ENCODE data around the gene ATP5PO. TPM values are rescaled to one million over a fixed set of nuclear protein-coding genes. Genes with fewer than 3 reads are reported as not detected.

Gene ATP5PO
- total RNA-seq, 1 experiment from 2014 or later, result 190 TPM

DNA sequence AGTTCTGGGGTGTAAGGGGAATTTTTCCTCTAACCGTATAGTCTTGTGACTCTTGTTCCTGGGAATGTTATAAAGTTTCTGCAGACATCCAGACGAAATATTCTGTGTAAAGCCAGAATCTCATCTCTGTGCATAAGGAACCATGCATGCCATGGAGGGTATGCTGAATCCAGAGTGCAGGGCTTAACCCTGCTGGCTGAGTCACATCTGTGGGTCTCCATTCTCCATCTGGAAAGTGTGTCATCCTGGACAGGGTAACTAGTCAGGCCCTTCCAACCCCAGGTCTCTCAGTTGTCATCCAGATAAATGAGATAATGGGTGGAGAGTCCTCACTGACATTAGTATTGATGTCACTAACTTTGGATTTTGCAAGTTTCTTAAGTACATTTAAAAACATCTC lies 48.8 kb downstream of the ATP5PO start:
- no peak for DNase-seq (ENCODE audit: low read depth, low spot score)
- no peak overlapping the region for H3K4me3 ChIP-seq (ENCODE audit: low read depth in 2 of 2, low read length in 2 of 2)
- in situ Hi-C loops (cut with HindIII; ENCODE audit: low pct_unique_long_range_greater_than_20kb, low sequenced_read_pairs) (no loop called here), intact Hi-C loops (cut with micrococcal nuclease; ENCODE audit: unreplicated experiment) (no loop called here)
- H3K36me3 ChIP-seq (ENCODE audit: control insufficient read depth, insufficient read depth, low read length), result no peaks in the 10 kb centered on the region
- no peaks in the 10 kb centered on the region for H3K27me3 ChIP-seq (ENCODE audit: control insufficient read depth, insufficient read depth, low read length)
- H3K9me3 ChIP-seq (ENCODE audit: control insufficient read depth, insufficient read depth, low read depth, low read length), result no peaks in the 10 kb centered on the region
- no TSS peak for BruUV-seq (replicated peaks)
- ChIA-PET POLR2A (no interaction called here), CTCF (no interaction called here)
- H3K4me1 ChIP-seq (ENCODE audit: control insufficient read depth, insufficient read depth, low read length), result no peaks in the 10 kb centered on the region
- no peak overlapping the region for H3K27ac ChIP-seq (ENCODE audit: low read length)
- no peak for ATAC-seq
- TF ChIP-seq REST (IDR thresholded peaks at IDR 0.05; ENCODE audit: insufficient read depth in 1 of 2, low read depth in 2 of 2, low read length in 1 of 2) (no peak), CTCF (IDR thresholded peaks at IDR 0.05) (no peak), TCF7L2 (IDR thresholded peaks at IDR 0.05; ENCODE audit: low read depth, low read length) (no peak), POLR2AphosphoS5 (IDR thresholded peaks at IDR 0.05; ENCODE audit: low read depth, low read length) (no peak), SIN3A (IDR thresholded peaks at IDR 0.05; ENCODE audit: borderline replicate concordance, insufficient read depth, low read depth, low read length) (no peak)

GRCh38 chr21:33865996-33866575 lies 49.5 kb downstream of the ATP5PO start:
- H3K4me1 ChIP-seq (ENCODE audit: control insufficient read depth, insufficient read depth, low read length), result no peaks in the 10 kb centered on the region
- intact Hi-C loops (cut with micrococcal nuclease; ENCODE audit: unreplicated experiment) (no loop called here), in situ Hi-C loops (cut with HindIII; ENCODE audit: low pct_unique_long_range_greater_than_20kb, low sequenced_read_pairs) (no loop called here)
- ATAC-seq (no peak), DNase-seq (ENCODE audit: low read depth, low spot score) (no peak)
- ChIA-PET CTCF (no interaction called here), POLR2A (no interaction called here)
- TF ChIP-seq REST (IDR thresholded peaks at IDR 0.05; ENCODE audit: insufficient read depth in 1 of 2, low read depth in 2 of 2, low read length in 1 of 2) (no peak), CTCF (IDR thresholded peaks at IDR 0.05) (no peak), TCF7L2 (IDR thresholded peaks at IDR 0.05; ENCODE audit: low read depth, low read length) (no peak), POLR2AphosphoS5 (IDR thresholded peaks at IDR 0.05; ENCODE audit: low read depth, low read length) (no peak), SIN3A (IDR thresholded peaks at IDR 0.05; ENCODE audit: borderline replicate concordance, insufficient read depth, low read depth, low read length) (no peak)
- no peaks in the 10 kb centered on the region for H3K9me3 ChIP-seq (ENCODE audit: control insufficient read depth, insufficient read depth, low read depth, low read length)
- no peak overlapping the region for H3K4me3 ChIP-seq (ENCODE audit: low read depth in 2 of 2, low read length in 2 of 2)
- no TSS peak for BruUV-seq (replicated peaks)
- H3K36me3 ChIP-seq (ENCODE audit: control insufficient read depth, insufficient read depth, low read length), result no peaks in the 10 kb centered on the region
- no peaks in the 10 kb centered on the region for H3K27me3 ChIP-seq (ENCODE audit: control insufficient read depth, insufficient read depth, low read length)
- no peak overlapping the region for H3K27ac ChIP-seq (ENCODE audit: low read length)
